Esophagus squamous epithelium (tissue), 4 donors: ENCODE data around the gene LRBA.

Experiments
- POLR2A ChIP-seq, 4 donors: fragments of 450-650 bp; IDR thresholded peaks; one replicate each; pipeline ENCODE4 v1.6.1; 2017; ENCODE audit warnings: antibody characterized with exemption in 4 of 4, mild to moderate bottlenecking in 4 of 4, moderate library complexity in 3 of 4
- TF ChIP-seq, protein P1 (sequence below), 6 experiments: fragments of 450-650 bp in 4 of 6; fragments of 200-600 bp in 2 of 6; sonication (generic) in 2 of 6; IDR thresholded peaks; one replicate each; pipeline ENCODE4 v1.5.1; 2016 to 2019; ENCODE audit warnings: antibody characterized with exemption in 6 of 6, mild to moderate bottlenecking in 4 of 6, moderate library complexity in 4 of 6

GRCh38 chr4:150332086-150332485 lies 683.0 kb downstream of the LRBA start:
- no peak for TF ChIP-seq POLR2A (IDR thresholded peaks at IDR 0.05)
- TF ChIP-seq, protein P1, sequence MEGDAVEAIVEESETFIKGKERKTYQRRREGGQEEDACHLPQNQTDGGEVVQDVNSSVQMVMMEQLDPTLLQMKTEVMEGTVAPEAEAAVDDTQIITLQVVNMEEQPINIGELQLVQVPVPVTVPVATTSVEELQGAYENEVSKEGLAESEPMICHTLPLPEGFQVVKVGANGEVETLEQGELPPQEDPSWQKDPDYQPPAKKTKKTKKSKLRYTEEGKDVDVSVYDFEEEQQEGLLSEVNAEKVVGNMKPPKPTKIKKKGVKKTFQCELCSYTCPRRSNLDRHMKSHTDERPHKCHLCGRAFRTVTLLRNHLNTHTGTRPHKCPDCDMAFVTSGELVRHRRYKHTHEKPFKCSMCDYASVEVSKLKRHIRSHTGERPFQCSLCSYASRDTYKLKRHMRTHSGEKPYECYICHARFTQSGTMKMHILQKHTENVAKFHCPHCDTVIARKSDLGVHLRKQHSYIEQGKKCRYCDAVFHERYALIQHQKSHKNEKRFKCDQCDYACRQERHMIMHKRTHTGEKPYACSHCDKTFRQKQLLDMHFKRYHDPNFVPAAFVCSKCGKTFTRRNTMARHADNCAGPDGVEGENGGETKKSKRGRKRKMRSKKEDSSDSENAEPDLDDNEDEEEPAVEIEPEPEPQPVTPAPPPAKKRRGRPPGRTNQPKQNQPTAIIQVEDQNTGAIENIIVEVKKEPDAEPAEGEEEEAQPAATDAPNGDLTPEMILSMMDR (IDR thresholded peaks at IDR 0.05): no peak
